Keratinocyte (primary cell): ENCODE results near the gene SUSD6. TPM values are rescaled to one million over a fixed set of nuclear protein-coding genes. Genes with fewer than 3 reads are reported as not detected.

Experiments
- DNase-seq: peaks from one replicate; pipeline ENCODE4 v3.0.0-alpha.2; 2011; ENCODE audit warnings: low read depth, missing footprints, low spot score
- FAIRE-seq: peaks from 2 replicates; lab custom pipeline; 2011; peaks lifted over from hg19 to GRCh38; lab: Jason Lieb, UNC
- H2AFZ ChIP-seq: 2 replicates; pipeline ENCODE4 v1.6.0; 2012; ENCODE audit warnings: low read length, control low read depth, inconsistent platforms; ENCODE audit not compliant: control insufficient read depth
- H3K27ac ChIP-seq: 2 replicates; pipeline ENCODE4 v1.5.1; 2011; ENCODE audit warnings: low read length; ENCODE audit not compliant: control insufficient read depth, insufficient read depth
- H3K27me3 ChIP-seq: 3 replicates; pipeline ENCODE4 v1.6.0; 2011; ENCODE audit warnings: low read length; ENCODE audit not compliant: control insufficient read depth, insufficient read depth; ENCODE audit errors: extremely low read depth
- H3K36me3 ChIP-seq, 2 experiments: 2 replicates in 1 of 2; 3 replicates in 1 of 2; pipeline ENCODE4 v1.5.1; 2011; ENCODE audit warnings: low read length in 2 of 2, mild to moderate bottlenecking in 1 of 2; ENCODE audit not compliant: control insufficient read depth in 2 of 2, insufficient read depth in 2 of 2; ENCODE audit errors: extremely low read depth in 1 of 2
- H3K4me1 ChIP-seq: 3 replicates; pipeline ENCODE4 v1.5.1; 2011; ENCODE audit warnings: low read length; ENCODE audit not compliant: control insufficient read depth, insufficient read depth; ENCODE audit errors: extremely low read depth
- H3K4me2 ChIP-seq: 3 replicates; pipeline ENCODE4 v1.6.0; 2011; ENCODE audit warnings: low read depth, low read length; ENCODE audit not compliant: control insufficient read depth, insufficient read depth; ENCODE audit errors: extremely low read depth
- H3K4me3 ChIP-seq, 3 experiments: fragments of 200-600 bp in 1 of 3; sonication (generic) in 1 of 3; 2 replicates in 2 of 3; 3 replicates in 1 of 3; pipeline ENCODE4 v1.5.1; 2011 to 2016; ENCODE audit warnings: low read length in 3 of 3, mild to moderate bottlenecking in 3 of 3, control low read depth in 2 of 3, inconsistent platforms in 1 of 3, low read depth in 1 of 3, mixed read lengths in 1 of 3, mixed run types in 1 of 3, moderate library complexity in 1 of 3; ENCODE audit not compliant: control insufficient read depth in 2 of 3, insufficient read depth in 2 of 3; ENCODE audit errors: extremely low read depth in 1 of 3
- H3K79me2 ChIP-seq: 2 replicates; pipeline ENCODE4 v1.6.0; 2012; ENCODE audit warnings: low read length; ENCODE audit not compliant: control insufficient read depth, insufficient read depth
- H3K9ac ChIP-seq: 3 replicates; pipeline ENCODE4 v1.6.0; 2011; ENCODE audit warnings: low read length; ENCODE audit not compliant: control insufficient read depth, insufficient read depth; ENCODE audit errors: extremely low read depth
- H3K9me1 ChIP-seq: 3 replicates; pipeline ENCODE4 v1.6.0; 2011; ENCODE audit warnings: low read length; ENCODE audit not compliant: control insufficient read depth, insufficient read depth; ENCODE audit errors: extremely low read depth
- H3K9me3 ChIP-seq: 2 replicates; pipeline ENCODE4 v1.5.1; 2012; ENCODE audit warnings: low read depth, low read length; ENCODE audit not compliant: control insufficient read depth
- H4K20me1 ChIP-seq: 3 replicates; pipeline ENCODE4 v1.6.0; 2011; ENCODE audit warnings: low read length; ENCODE audit not compliant: control insufficient read depth, insufficient read depth; ENCODE audit errors: extremely low read depth
- EZH2 ChIP-seq: IDR thresholded peaks from one replicate; pipeline ENCODE4 v1.6.1; 2012; ENCODE audit warnings: inconsistent platforms, mild to moderate bottlenecking, low read length, moderate library complexity
- dilution Hi-C: fragments of 300-500 bp; cut with MboI; formaldehyde crosslinking; loops from one replicate; pipeline ENCODE4 v1.7.0; 2020; ENCODE audit warnings: low sequenced_read_pairs; ENCODE audit not compliant: extremely low pct_ligation_motif_present
- polyA plus RNA-seq, 5 experiments: library from polyadenylated mRNA; depleted of rRNA in 3 of 5; stranded (reverse) in 3 of 5; stranded (forward) in 1 of 5; unstranded in 1 of 5; fragments of >200 nt; gene quantifications; 1 replicate in 1 of 5; 2 replicates in 3 of 5; 3 replicates in 1 of 5; pipeline versions ENCODE4 v1.2.1 to v1.2.3, GENCODE V29; 2011 to 2012; ENCODE audit warnings: missing spikeins in 2 of 5, low read depth in 1 of 5, low replicate concordance in 1 of 5
- TF ChIP-seq, protein P1 (sequence below), 3 experiments: IDR thresholded peaks in 1 of 3; conservative IDR thresholded peaks in 1 of 3; optimal IDR thresholded peaks in 1 of 3; 2 replicates in 2 of 3; 3 replicates in 1 of 3; pipeline versions ENCODE3 to v1.5.1; 2011; ENCODE audit warnings: low read length in 3 of 3, mild to moderate bottlenecking in 3 of 3, moderate library complexity in 2 of 3, control low read depth in 1 of 3, inconsistent platforms in 1 of 3; ENCODE audit not compliant: insufficient read depth in 2 of 3; ENCODE audit errors: extremely low read depth in 1 of 3

SUSD6 gene
- polyA plus RNA-seq, 1 donor (not counting 4 experiments of a cell fraction or from before 2014, with no cell fraction given): 10.5 TPM

GRCh38 chr14:69620211-69620611 is 8.8 kb downstream of the SUSD6 start:
- no peak overlapping the region for H3K4me3 ChIP-seq
- peaks cover 28% of the 10 kb centered on the region for H3K4me1 ChIP-seq
- TF ChIP-seq EZH2: no peak
- TF ChIP-seq, protein P1, sequence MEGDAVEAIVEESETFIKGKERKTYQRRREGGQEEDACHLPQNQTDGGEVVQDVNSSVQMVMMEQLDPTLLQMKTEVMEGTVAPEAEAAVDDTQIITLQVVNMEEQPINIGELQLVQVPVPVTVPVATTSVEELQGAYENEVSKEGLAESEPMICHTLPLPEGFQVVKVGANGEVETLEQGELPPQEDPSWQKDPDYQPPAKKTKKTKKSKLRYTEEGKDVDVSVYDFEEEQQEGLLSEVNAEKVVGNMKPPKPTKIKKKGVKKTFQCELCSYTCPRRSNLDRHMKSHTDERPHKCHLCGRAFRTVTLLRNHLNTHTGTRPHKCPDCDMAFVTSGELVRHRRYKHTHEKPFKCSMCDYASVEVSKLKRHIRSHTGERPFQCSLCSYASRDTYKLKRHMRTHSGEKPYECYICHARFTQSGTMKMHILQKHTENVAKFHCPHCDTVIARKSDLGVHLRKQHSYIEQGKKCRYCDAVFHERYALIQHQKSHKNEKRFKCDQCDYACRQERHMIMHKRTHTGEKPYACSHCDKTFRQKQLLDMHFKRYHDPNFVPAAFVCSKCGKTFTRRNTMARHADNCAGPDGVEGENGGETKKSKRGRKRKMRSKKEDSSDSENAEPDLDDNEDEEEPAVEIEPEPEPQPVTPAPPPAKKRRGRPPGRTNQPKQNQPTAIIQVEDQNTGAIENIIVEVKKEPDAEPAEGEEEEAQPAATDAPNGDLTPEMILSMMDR (optimal IDR thresholded peaks at IDR 0.05 in 1 of 3, IDR thresholded peaks at IDR 0.05 in 1 of 3, conservative IDR thresholded peaks at IDR 0.05 in 1 of 3; ENCODE audit: extremely low read depth in 1 of 3, insufficient read depth in 2 of 3, low read length in 3 of 3): no peak
- FAIRE-seq: no peak
- H3K9ac ChIP-seq: no peak overlapping the region
- H3K4me2 ChIP-seq: no peak overlapping the region
- H3K27me3 ChIP-seq: no peaks in the 10 kb centered on the region
- no peaks in the 10 kb centered on the region for H4K20me1 ChIP-seq
- no peaks in the 10 kb centered on the region for H3K9me3 ChIP-seq
- no peak for DNase-seq
- H3K36me3 ChIP-seq: no peaks in the 10 kb centered on the region
- peaks cover 83% of the 10 kb centered on the region for H3K79me2 ChIP-seq
- H2AFZ ChIP-seq: no peak overlapping the region
- no peaks in the 10 kb centered on the region for H3K9me1 ChIP-seq
- dilution Hi-C loops: no loop called here
- no peak overlapping the region for H3K27ac ChIP-seq

- TF ChIP-seq, protein P1 (optimal IDR thresholded peaks at IDR 0.05 in 1 of 3, IDR thresholded peaks at IDR 0.05 in 1 of 3, conservative IDR thresholded peaks at IDR 0.05 in 1 of 3; ENCODE audit: extremely low read depth in 1 of 3, insufficient read depth in 2 of 3, low read length in 3 of 3): no peak
- no peak for TF ChIP-seq EZH2
- Histone ChIP-seq H3K9ac (no peak overlapping the region), H3K36me3 (no peaks in the 10 kb centered on the region), H3K9me1 (no peaks in the 10 kb centered on the region), H3K27ac (no peak overlapping the region), H3K27me3 (no peaks in the 10 kb centered on the region), H3K4me1 (peaks cover 20% of the 10 kb centered on the region), H3K9me3 (no peaks in the 10 kb centered on the region), H3K79me2 (peaks cover 84% of the 10 kb centered on the region), H4K20me1 (no peaks in the 10 kb centered on the region), H2AFZ (no peak overlapping the region), H3K4me3 (no peak overlapping the region), H3K4me2 (no peak overlapping the region)
- dilution Hi-C loops: no loop called here
- FAIRE-seq (no peak), DNase-seq (no peak)
These were observed 9.6 kb downstream of the SUSD6 start for GRCh38 chr14:69620981-69621380.
